Putamen (tissue), 1 donor: ENCODE data around the gene RRP12.
"Not testable (repeated sequence)": the region's sequence is repeated elsewhere in the genome, so short reads cannot be mapped to it uniquely, and the experiment has no call there.

Source experiments
- DNase-seq: peaks from one replicate; pipeline ENCODE4 v3.0.0-alpha.2; 2016; ENCODE audit warnings: low spot score

The RRP12 gene, protein sequence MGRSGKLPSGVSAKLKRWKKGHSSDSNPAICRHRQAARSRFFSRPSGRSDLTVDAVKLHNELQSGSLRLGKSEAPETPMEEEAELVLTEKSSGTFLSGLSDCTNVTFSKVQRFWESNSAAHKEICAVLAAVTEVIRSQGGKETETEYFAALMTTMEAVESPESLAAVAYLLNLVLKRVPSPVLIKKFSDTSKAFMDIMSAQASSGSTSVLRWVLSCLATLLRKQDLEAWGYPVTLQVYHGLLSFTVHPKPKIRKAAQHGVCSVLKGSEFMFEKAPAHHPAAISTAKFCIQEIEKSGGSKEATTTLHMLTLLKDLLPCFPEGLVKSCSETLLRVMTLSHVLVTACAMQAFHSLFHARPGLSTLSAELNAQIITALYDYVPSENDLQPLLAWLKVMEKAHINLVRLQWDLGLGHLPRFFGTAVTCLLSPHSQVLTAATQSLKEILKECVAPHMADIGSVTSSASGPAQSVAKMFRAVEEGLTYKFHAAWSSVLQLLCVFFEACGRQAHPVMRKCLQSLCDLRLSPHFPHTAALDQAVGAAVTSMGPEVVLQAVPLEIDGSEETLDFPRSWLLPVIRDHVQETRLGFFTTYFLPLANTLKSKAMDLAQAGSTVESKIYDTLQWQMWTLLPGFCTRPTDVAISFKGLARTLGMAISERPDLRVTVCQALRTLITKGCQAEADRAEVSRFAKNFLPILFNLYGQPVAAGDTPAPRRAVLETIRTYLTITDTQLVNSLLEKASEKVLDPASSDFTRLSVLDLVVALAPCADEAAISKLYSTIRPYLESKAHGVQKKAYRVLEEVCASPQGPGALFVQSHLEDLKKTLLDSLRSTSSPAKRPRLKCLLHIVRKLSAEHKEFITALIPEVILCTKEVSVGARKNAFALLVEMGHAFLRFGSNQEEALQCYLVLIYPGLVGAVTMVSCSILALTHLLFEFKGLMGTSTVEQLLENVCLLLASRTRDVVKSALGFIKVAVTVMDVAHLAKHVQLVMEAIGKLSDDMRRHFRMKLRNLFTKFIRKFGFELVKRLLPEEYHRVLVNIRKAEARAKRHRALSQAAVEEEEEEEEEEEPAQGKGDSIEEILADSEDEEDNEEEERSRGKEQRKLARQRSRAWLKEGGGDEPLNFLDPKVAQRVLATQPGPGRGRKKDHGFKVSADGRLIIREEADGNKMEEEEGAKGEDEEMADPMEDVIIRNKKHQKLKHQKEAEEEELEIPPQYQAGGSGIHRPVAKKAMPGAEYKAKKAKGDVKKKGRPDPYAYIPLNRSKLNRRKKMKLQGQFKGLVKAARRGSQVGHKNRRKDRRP (N-terminal part only)

DNA sequence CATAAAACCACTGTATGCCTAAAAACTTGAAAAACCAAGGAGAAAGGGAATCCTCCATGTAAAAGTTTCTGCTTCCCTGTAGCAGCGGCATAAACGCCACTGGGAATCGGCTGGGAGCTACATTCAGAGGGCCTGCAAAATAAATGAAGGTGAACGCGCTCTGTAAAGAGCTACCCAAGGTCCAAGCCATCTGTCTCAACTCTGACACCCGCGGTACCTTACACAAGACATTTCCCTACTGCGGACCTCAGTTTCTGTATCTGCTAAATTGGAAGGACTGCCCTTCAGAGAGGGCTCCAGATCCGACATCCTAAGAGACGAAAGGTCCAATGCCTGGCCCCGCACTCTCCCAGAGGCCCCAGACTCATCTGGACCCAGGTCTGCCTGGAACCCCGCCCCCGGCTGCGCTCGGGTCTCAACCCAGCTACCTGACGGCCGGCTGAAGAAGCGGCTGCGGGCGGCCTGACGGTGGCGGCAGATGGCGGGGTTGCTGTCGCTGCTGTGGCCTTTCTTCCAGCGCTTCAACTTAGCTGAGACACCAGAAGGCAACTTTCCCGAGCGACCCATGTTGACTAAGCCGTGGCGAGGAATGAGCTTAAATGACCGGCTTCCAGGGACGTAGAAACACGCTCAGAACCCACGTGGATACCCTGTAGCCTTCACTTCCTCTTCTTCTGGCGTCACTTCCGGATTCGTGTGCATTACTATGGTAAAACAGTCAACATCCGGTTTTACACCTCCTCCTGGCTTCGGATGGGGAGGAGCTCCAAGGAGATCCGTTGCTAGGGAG is at the start of gene RRP12:
RRP12 (minus strand) TSS at position 676 of the 790 bp plus-strand sequence; CDS start at position 567, 109 bp downstream.
- DNase-seq, result peak; percentile 97

GRCh38 chr10:97450828-97451227 is 49.7 kb upstream of the RRP12 start:
- no peak for DNase-seq

- peak; percentile 97 for DNase-seq
These were observed 44.8 kb upstream of the RRP12 start, which contains the start of the genes EXOSC1 and ZDHHC16 for GRCh38 chr10:97445722-97446639. TSS of gene EXOSC1 (minus strand) at chr10:97446006. CDS start at chr10:97445985, 21 bp downstream. TSS of gene ZDHHC16 (plus strand) at chr10:97446175. CDS start at chr10:97451676, 5,501 bp downstream.

- no peak for DNase-seq
These were observed 44.2 kb upstream of the RRP12 start for GRCh38 chr10:97445357-97445721.

DNA sequence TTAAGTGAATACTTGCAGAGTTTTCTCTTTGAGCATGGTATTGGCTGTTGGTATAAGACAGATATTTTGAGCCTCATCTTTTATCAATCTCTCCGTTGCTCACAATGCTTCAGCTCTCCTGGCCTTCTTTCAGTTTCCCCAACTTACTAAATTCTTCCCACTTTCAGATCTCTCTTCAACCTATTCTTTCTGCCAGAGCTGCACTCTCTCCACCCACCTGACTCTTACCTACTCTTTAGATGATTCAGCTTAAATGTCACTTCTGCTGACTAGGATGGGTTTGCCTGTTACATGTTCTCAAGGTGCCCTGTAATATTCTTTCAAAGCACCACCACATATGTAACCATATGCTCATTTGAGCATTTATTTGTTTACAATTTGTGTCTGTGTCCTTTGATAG is 43.1 kb upstream of the RRP12 start:
- no peak for DNase-seq

DNA sequence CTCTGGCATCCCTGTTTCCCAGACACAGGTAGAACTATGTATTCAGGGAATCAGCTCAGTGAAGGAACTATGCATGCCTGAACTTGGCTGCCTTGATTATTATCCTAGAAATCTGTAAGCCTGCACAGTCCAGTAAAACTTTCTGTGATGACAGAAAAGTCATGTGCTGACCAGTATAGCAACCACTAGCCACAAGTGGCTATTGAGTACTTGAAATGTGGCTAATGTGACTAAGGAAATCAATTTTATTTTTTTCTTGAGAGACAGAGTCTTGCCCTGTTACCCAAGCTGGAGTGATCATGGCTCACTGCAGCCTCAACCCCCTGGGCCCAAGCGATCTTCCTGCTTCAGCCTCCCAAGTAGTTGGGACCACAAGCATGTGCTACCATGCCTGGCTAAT is 41.1 kb upstream of the RRP12 start:
- no peak for DNase-seq

DNA sequence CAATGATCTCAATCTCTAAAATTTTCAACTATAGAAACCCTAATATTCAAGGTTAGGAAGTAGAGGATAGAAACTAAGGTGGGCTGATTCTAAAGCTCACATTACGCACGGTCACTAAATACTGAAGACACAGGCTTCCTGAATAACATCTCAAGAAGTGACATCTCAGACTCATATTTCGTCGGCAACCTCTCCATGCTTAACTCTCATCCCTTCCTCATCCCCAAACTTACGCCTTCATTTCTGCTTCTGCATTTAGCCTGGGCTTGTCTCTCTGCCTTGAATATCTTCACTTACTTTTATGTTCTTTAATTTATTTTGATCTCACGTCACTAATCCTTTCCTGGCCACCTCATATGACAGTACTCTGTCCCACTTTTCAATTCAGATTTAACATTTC is 34.1 kb upstream of the RRP12 start:
- no peak for DNase-seq

- no peak for DNase-seq
These were observed 33.4 kb upstream of the RRP12 start for GRCh38 chr10:97434557-97434956.

DNA sequence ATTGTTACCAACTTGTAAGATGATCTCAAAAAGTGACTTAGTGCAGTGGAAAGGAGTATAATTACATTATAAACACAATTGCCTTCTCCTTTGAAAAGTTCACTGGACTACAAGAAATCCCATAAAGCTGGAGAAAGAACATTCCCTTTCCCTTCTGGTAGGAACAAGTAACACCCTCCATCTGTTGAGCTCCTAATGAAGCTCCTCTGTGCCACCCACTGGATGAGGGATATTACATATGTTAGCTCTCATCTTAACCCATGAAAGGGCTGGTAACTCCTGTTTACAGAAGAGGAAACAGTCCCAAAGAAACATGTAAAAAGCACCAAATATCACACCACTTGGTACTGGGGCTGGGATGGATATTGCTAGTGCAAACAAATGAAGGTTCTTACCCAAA is 32.9 kb upstream of the RRP12 start:
- DNase-seq, result no peak

DNA sequence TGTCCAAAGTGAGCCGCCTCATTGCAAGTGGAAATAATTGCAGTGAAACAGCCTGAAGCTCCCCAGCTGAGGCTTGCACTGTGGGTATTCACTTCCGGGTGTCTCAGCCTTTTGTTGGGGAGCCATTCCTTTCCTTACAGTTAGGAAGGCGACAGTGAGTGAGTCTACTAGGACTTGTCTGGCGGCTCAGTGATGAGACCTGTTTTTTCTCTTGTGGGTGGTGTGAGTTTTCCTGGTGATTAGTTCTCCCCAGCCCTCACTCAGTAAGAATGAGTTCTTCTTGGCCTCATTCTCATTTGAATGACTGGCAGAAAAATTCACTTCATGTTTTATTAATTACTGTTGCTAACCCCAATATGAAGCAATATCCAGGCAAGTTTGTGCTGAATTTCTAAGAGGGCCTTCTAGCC is 27.4 kb upstream of the RRP12 start:
- DNase-seq, result no peak

DNA sequence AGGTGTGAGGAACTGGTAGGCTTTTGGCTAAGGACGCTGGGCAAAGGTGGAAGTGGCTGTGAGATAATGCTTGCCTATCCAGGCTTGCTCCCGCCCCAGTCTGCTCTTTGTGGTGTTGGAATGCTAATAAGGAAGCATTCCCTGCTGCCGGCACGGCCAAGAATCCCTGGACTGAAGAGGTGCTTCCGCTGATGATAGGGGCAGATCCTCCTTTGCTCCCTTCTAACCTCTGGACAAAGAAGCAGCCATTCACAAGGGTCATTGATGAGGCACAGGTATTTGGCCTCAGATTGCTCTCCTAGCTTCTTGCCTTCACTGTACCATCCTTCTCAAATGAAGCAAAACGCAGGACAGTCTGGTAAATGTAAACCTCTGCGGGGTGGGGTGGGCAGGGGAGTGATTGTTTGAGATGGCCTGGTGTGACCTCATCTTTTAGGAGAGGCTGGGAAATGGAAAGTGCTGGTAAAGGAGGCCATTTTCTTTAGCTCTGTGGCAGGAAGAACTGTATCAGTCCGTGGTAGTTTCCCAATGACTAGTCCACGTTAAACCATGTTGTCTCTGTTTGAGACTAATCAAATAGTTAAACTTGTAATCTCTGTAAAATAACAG is 26.5 kb upstream of the RRP12 start:
- no peak for DNase-seq

DNA sequence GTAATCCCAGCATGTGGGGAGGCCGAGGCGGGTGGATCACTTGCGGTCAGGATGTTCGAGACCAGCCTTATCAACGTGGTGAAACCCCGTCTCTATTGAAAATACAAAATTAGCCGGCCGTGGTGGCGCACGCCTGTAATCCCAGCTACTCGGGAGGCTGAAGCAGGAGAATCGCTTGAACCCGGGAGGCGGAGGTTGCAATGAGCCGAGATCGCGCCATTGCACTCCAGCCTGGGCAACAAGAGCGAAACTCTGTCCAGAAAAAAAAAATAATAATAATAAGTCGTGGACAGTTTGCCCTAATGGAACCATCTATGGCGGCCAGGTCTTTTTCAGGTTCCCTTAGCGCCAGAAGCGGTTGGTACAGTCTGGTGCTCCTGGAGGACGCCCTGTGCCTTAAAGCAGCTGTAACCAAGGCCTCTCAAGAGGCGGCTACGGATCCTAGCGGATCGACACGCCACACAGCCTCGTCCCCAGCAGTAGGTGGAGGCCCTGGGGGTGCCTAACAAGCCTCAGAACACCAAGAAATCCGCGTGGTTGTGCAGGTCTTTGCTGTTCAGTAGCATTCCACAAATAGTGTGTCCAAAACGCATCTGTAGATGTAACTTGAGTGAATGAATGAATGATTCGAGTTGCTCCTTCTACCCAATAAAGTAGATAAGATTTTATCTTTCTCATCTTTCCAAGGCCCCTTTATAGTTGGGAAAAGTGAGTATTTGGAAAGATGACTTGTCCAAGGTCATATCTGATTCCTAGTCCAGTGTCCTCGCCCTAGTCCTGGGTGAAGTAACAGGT is 25.8 kb upstream of the RRP12 start:
- no peak for DNase-seq

DNA sequence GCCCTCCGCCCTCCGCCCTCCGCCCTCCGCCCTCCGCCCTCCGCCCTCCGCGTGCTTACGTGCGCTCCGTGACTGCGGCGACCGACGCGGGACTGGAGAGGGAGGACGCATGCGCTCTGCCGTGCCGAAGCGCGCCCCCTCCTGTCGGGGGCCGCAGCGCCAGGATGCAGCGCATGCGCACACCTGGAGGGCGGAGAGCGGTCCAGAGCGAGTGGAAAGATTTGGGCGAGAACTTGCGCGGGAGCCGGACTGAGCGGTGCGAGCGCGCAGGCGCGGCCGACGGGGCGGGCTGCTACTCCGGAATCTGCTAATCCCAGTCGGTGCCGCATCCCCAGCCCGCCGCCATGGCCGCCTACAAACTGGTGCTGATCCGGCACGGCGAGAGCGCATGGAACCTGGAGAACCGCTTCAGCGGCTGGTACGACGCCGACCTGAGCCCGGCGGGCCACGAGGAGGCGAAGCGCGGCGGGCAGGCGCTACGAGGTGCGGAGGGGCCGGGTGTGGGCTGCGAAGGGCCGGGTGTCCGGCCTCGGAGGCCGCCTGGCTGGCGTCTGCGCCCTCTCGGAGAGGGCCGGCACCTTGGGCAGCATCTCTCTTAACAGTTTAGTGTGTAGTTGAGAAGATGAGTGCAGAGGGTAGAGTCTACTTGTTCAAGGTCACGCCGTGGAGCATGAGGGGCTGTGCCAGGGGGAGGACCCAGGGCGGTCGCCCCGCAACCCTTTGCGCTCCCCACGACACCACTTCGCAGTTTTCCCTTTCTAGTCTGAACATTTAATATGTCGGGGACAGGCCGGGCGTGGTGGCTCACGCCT is 25.0 kb upstream of the RRP12 start, which contains the start of gene PGAM1:
PGAM1 (plus strand) TSS at position 228 of the 812 bp plus-strand sequence; CDS start at position 345, 117 bp downstream.
- peak; percentile 97 for DNase-seq

- not testable (repeated sequence) for DNase-seq
These were observed 22.6 kb upstream of the RRP12 start for GRCh38 chr10:97423757-97424098.

GRCh38 chr10:97416565-97416964 is 15.4 kb upstream of the RRP12 start:
- DNase-seq, result no peak

DNA sequence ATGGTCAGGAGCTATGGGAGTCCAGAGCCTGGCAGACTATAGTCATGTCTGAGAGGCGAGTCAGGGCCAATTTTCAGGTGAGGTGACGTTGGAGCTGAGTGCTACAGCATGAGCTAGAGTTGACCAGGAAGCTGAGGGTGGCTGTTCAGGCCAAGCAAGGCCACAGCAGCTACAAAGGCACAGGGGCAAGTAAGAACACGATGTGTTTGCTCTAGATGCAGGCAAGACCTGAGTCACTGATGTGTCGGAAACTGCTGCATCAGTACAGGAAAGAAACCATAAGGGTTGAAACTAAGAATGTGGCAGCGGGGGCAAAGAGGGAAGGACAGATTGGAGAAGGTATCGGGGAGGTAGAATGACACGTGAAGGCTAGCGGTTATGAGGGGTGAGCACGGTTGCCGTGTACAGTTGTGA is 11.8 kb upstream of the RRP12 start:
- no peak for DNase-seq

GRCh38 chr10:97411406-97411805 is 10.3 kb upstream of the RRP12 start:
- no peak for DNase-seq

GRCh38 chr10:97408496-97408992 is 7.4 kb upstream of the RRP12 start:
- DNase-seq, result no peak
